DND-41 (cell line): Measurements from ENCODE around the gene RNU2-63P.
"Not testable (repeated sequence)": the region's sequence is repeated elsewhere in the genome, so short reads cannot be mapped to it uniquely, and the experiment has no call there.

Experiments used
- ATAC-seq: fragments of 200-7000 bp; cut with Tn5 transposase; 3 replicates; pipeline ENCODE4 v1.9.1; 2021; ENCODE audit warnings: low read depth; ENCODE audit not compliant: insufficient read depth
- DNase-seq: peaks from one replicate; pipeline ENCODE4 v3.0.0-alpha.2; 2020
- H2AFZ ChIP-seq: 2 replicates; pipeline ENCODE4 v1.6.0; 2012; ENCODE audit warnings: low read depth, low read length
- H3K27ac ChIP-seq: 2 replicates; pipeline ENCODE4 v1.5.1; 2012; ENCODE audit warnings: low read length, inconsistent platforms
- H3K27me3 ChIP-seq: fragments of 200-600 bp; sonication (generic); 2 replicates; pipeline ENCODE4 v1.6.0; 2012; ENCODE audit warnings: low read length, mild to moderate bottlenecking, inconsistent platforms; ENCODE audit not compliant: insufficient read depth, poor library complexity
- H3K36me3 ChIP-seq: 2 replicates; pipeline ENCODE4 v1.5.1; 2012; ENCODE audit warnings: low read length, inconsistent platforms; ENCODE audit not compliant: insufficient read depth
- H3K4me1 ChIP-seq: 2 replicates; pipeline ENCODE4 v1.5.1; 2012; ENCODE audit warnings: mild to moderate bottlenecking, low read length; ENCODE audit not compliant: insufficient read depth
- H3K4me2 ChIP-seq: 2 replicates; pipeline ENCODE4 v1.6.0; 2012; ENCODE audit warnings: mild to moderate bottlenecking, moderate library complexity, low read length, inconsistent platforms; ENCODE audit not compliant: insufficient read depth
- H3K4me3 ChIP-seq, 2 experiments: fragments of 200-600 bp in 1 of 2; shearing (Covaris generic) in 1 of 2; 2 replicates each; pipeline ENCODE4 v1.5.1; 2012 to 2016; ENCODE audit warnings: inconsistent platforms in 2 of 2, low read length in 2 of 2, mild to moderate bottlenecking in 2 of 2, low read depth in 1 of 2, moderate library complexity in 1 of 2
- H3K79me2 ChIP-seq: 2 replicates; pipeline ENCODE4 v1.6.0; 2012; ENCODE audit warnings: low read length, inconsistent platforms; ENCODE audit not compliant: insufficient read depth
- H3K9ac ChIP-seq: 2 replicates; pipeline ENCODE4 v1.6.0; 2012; ENCODE audit warnings: low read depth, mild to moderate bottlenecking, inconsistent platforms, low read length, moderate library complexity
- H3K9me3 ChIP-seq: 2 replicates; pipeline ENCODE4 v1.5.1; 2012; ENCODE audit warnings: low read length, moderate library complexity, mild to moderate bottlenecking, inconsistent platforms; ENCODE audit not compliant: insufficient read depth, severe bottlenecking
- H4K20me1 ChIP-seq: 2 replicates; pipeline ENCODE4 v1.6.0; 2012; ENCODE audit warnings: low read length; ENCODE audit not compliant: insufficient read depth
- EZH2 ChIP-seq: IDR thresholded peaks from 3 replicates; pipeline ENCODE4 v1.6.1; 2012; ENCODE audit warnings: borderline replicate concordance, low read depth, mild to moderate bottlenecking, moderate library complexity, low read length, inconsistent platforms; ENCODE audit not compliant: severe bottlenecking
- TF ChIP-seq, protein P1 (sequence below): IDR thresholded peaks from 2 replicates; pipeline ENCODE4 v1.5.1; 2012; ENCODE audit warnings: borderline replicate concordance, low read length, moderate library complexity, mild to moderate bottlenecking; ENCODE audit not compliant: poor library complexity, severe bottlenecking; ENCODE audit errors: extremely low read depth

The RNU2-63P gene

DNA sequence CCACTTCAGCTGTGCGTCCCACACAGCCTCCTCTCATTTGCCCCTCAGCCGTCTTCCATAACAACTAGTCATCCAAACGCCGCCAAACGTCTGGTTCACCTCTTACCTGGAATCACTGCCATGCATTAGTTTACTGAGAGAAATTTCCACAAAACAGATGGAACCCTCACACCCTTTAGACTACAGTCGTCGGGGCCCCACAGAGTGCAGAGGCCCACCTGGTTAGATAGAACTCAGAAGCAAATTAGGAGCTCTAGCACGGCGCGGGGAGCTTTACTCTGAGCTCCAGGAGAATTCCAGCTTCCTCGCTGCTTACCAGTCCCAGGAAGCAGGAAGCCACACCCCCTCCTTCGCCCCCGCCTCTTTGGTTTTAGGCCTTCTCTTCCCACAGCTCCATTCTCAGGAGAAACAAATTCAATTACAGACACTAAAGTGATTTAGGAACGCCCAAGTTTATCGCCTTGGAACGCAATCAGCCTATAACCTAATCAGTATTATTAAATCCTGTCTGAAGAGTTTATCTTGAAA is 9.4 kb downstream of the RNU2-63P start:
- Histone ChIP-seq H3K36me3 (no peaks in the 10 kb centered on the region), H3K9ac (no peak overlapping the region), H3K9me3 (no peaks in the 10 kb centered on the region), H3K79me2 (no peaks in the 10 kb centered on the region), H4K20me1 (no peaks in the 10 kb centered on the region), H2AFZ (no peak overlapping the region), H3K4me2 (no peak overlapping the region), H3K27ac (no peak overlapping the region), H3K27me3 (no peaks in the 10 kb centered on the region), H3K4me1 (peaks cover 2% of the 10 kb centered on the region; the same call in 1 of the 2 replicates), H3K4me3 (no peak overlapping the region)
- ATAC-seq (no peak), DNase-seq (no peak)
- TF ChIP-seq, protein P1, sequence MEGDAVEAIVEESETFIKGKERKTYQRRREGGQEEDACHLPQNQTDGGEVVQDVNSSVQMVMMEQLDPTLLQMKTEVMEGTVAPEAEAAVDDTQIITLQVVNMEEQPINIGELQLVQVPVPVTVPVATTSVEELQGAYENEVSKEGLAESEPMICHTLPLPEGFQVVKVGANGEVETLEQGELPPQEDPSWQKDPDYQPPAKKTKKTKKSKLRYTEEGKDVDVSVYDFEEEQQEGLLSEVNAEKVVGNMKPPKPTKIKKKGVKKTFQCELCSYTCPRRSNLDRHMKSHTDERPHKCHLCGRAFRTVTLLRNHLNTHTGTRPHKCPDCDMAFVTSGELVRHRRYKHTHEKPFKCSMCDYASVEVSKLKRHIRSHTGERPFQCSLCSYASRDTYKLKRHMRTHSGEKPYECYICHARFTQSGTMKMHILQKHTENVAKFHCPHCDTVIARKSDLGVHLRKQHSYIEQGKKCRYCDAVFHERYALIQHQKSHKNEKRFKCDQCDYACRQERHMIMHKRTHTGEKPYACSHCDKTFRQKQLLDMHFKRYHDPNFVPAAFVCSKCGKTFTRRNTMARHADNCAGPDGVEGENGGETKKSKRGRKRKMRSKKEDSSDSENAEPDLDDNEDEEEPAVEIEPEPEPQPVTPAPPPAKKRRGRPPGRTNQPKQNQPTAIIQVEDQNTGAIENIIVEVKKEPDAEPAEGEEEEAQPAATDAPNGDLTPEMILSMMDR, result no peak
- no peak for TF ChIP-seq EZH2

DNA sequence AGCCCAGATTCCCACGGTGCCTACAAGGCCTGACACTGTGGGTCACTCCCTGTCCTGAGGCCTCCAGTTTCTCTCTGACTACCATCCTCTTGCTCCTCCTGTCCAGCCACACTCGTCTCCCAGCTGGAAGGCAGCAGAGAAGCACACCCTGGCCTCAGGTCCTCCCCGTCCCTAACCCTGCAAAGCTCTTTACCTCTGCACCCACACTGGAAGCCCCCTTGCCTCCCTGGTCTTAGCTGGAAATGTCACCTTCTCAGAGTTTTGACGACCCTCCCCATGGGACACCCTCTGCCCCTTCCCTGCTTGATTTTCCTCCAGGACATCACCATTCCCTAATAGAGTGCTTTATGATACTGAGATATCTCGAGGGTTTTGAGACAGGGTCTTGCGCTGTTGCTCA is 10.6 kb downstream of the RNU2-63P start:
- ATAC-seq, result no peak
- Histone ChIP-seq H4K20me1 (no peaks in the 10 kb centered on the region), H3K36me3 (no peaks in the 10 kb centered on the region), H3K27me3 (no peaks in the 10 kb centered on the region), H3K4me1 (peaks cover 9% of the 10 kb centered on the region), H3K27ac (no peak overlapping the region), H3K4me3 (no peak overlapping the region), H3K9ac (no peak overlapping the region), H2AFZ (no peak overlapping the region), H3K9me3 (no peaks in the 10 kb centered on the region), H3K79me2 (no peaks in the 10 kb centered on the region), H3K4me2 (no peak overlapping the region)
- DNase-seq, result no peak
- TF ChIP-seq, protein P1, result no peak
- TF ChIP-seq EZH2, result no peak

DNA sequence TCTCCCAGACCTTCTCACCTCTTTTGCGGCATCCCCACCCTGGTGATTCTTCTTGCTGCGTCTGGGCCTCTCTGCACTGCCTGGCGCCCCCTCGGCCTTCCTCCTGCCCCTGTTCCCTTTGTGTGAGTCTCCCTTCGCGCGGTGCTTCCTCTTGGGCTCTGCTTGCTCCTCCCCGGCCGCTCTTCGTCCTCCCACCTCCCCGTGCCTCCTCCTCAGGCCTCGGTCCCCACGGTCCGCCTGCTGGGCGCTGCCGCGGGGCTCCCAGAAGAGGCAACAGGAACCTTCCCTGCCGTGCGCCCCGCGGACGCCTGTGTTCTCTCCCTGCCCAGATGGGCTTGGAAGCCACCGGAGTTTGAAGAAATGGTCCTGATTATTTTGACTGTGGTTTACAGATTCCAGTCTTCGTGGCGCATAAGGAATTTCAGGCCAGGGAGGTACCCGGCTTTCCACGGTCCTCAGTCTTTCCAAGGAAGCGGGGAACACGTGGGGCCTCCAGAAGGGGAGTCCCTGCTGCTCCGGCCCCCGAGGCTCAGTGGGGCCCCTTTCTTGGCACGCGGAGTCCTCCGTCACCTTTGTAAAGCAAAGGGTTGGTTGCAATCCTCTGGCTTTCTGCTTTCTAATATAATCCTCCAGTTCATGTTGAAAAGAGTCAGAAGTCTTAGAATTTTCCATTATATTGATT is 13.1 kb downstream of the RNU2-63P start:
- Histone ChIP-seq H4K20me1 (no peaks in the 10 kb centered on the region), H3K9me3 (no peaks in the 10 kb centered on the region), H3K4me3 (no peak overlapping the region), H3K79me2 (no peaks in the 10 kb centered on the region), H3K9ac (no peak overlapping the region), H3K27me3 (no peaks in the 10 kb centered on the region), H3K4me1 (peaks cover 9% of the 10 kb centered on the region), H2AFZ (no peak overlapping the region), H3K36me3 (no peaks in the 10 kb centered on the region), H3K27ac (no peak overlapping the region), H3K4me2 (no peak overlapping the region)
- DNase-seq (no peak), ATAC-seq (no peak)
- TF ChIP-seq, protein P1, result no peak
- no peak for TF ChIP-seq EZH2

DNA sequence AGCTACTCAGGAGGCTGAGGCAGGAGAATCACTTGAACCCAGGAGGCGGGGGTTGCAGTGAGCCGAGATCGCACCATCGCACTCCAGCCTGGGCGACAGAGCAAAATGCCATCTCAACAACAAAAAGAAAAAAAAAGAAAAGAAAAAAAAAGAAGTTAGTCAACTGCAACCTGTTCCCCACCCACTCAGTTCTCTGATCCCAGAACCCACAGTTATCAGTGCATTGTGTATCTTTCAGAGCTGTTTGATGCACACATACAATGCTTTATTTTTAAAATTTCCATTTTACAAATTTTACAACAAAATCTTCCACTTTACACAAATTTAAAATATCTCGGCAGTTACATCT is 14.0 kb downstream of the RNU2-63P start:
- ATAC-seq (no peak), DNase-seq (no peak)
- no peak overlapping the region for H3K27ac ChIP-seq
- no peaks in the 10 kb centered on the region for H3K9me3 ChIP-seq
- no peaks in the 10 kb centered on the region for H3K79me2 ChIP-seq
- H4K20me1 ChIP-seq, result no peaks in the 10 kb centered on the region
- no peaks in the 10 kb centered on the region for H3K27me3 ChIP-seq
- peaks cover 9% of the 10 kb centered on the region for H3K4me1 ChIP-seq
- TF ChIP-seq, protein P1, result no peak
- no peak for TF ChIP-seq EZH2
- H2AFZ ChIP-seq, result no peak overlapping the region
- no peaks in the 10 kb centered on the region for H3K36me3 ChIP-seq
- H3K4me3 ChIP-seq, result no peak overlapping the region
- H3K4me2 ChIP-seq, result no peak overlapping the region
- H3K9ac ChIP-seq, result no peak overlapping the region

DNA sequence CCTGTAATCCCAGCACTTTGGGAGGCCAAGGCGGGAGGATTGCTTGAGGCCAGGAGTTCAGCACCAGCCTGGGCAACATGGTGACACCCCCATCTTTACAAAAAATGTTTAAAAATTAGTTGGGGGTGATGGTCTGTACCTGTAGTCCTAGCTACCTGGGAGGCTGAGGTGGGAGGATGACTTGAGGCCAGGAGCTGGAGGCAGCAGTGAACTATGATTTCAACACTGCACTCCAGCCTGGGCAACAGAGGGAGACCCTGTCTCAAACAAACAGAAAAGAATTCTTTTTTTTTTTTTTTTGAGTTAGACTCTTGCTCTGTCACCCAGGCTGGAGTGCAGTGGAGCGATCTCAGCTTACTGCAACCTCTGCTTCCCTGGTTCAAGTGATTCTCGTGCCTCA is 15.9 kb downstream of the RNU2-63P start:
- not testable (repeated sequence) for H3K79me2 ChIP-seq, H3K4me3 ChIP-seq, H2AFZ ChIP-seq, H3K9me3 ChIP-seq, ATAC-seq, H4K20me1 ChIP-seq, H3K36me3 ChIP-seq, H3K9ac ChIP-seq, H3K27ac ChIP-seq, H3K27me3 ChIP-seq, H3K4me1 ChIP-seq, DNase-seq, H3K4me2 ChIP-seq
